DOHH2 (cell line): ENCODE measurements around the gene ANKRD60.

Experiments
- H3F3A ChIP-seq: fragments of 200-600 bp; sonication (generic), shearing (Covaris generic); 2 replicates; pipeline ENCODE4 v1.6.0; 2016; ENCODE audit warnings: antibody characterized with exemption, mild to moderate bottlenecking; ENCODE audit not compliant: control insufficient read depth, insufficient read depth
- H3K27ac ChIP-seq: fragments of 200-600 bp; sonication (generic); 2 replicates; pipeline ENCODE4 v1.5.1; 2014; ENCODE audit warnings: low read depth, mild to moderate bottlenecking, low read length, moderate library complexity
- H3K27me3 ChIP-seq: fragments of 200-600 bp; sonication (generic); 2 replicates; pipeline ENCODE4 v1.6.1; 2014; ENCODE audit warnings: mild to moderate bottlenecking, low read length, mixed read lengths; ENCODE audit not compliant: control insufficient read depth
- H3K36me3 ChIP-seq: fragments of 200-600 bp; sonication (generic); 2 replicates; pipeline ENCODE4 v1.6.1; 2014; ENCODE audit warnings: mild to moderate bottlenecking, low read length, moderate library complexity, mixed read lengths; ENCODE audit not compliant: control insufficient read depth
- H3K4me1 ChIP-seq: fragments of 200-600 bp; sonication (generic); 2 replicates; pipeline ENCODE4 v1.6.1; 2014; ENCODE audit warnings: mild to moderate bottlenecking, low read length, mixed read lengths; ENCODE audit not compliant: control insufficient read depth
- H3K4me2 ChIP-seq: fragments of 200-600 bp; sonication (generic); 2 replicates; pipeline ENCODE4 v1.6.0; 2014; ENCODE audit warnings: mild to moderate bottlenecking, low read length, moderate library complexity
- H3K4me3 ChIP-seq: fragments of 200-600 bp; sonication (generic); 2 replicates; pipeline ENCODE4 v1.5.1; 2014; ENCODE audit warnings: mild to moderate bottlenecking, low read length, mixed read lengths
- H3K79me2 ChIP-seq: fragments of 200-600 bp; sonication (generic); 2 replicates; pipeline ENCODE4 v1.6.1; 2014; ENCODE audit warnings: mild to moderate bottlenecking, low read length, mixed read lengths; ENCODE audit not compliant: control insufficient read depth
- H3K9me2 ChIP-seq: fragments of 200-600 bp; sonication (generic); replicated peaks from 2 replicates; pipeline ENCODE4 v1.6.1; 2014; ENCODE audit warnings: mild to moderate bottlenecking, low read length, mixed read lengths; ENCODE audit not compliant: control insufficient read depth
- H3K9me3 ChIP-seq: fragments of 200-600 bp; sonication (generic); 2 replicates; pipeline ENCODE4 v1.6.1; 2014; ENCODE audit warnings: antibody characterized with exemption, low read length, mixed read lengths; ENCODE audit not compliant: control insufficient read depth, insufficient read depth
- H4K20me1 ChIP-seq: fragments of 200-600 bp; sonication (generic); 2 replicates; pipeline ENCODE4 v1.6.0; 2014; ENCODE audit warnings: low read depth, mild to moderate bottlenecking, antibody characterized with exemption, low read length, moderate library complexity; ENCODE audit not compliant: control insufficient read depth, insufficient read depth
- CTCF ChIP-seq: fragments of 200-600 bp; sonication (generic); IDR thresholded peaks from one replicate; pipeline ENCODE4 v1.5.1; 2014; ENCODE audit warnings: antibody characterized with exemption, mild to moderate bottlenecking, low read depth, low read length; ENCODE audit not compliant: poor library complexity, severe bottlenecking
- EZH2phosphoT487 ChIP-seq: fragments of 200-600 bp; sonication (generic); IDR thresholded peaks from 2 replicates; pipeline ENCODE4 v1.6.1; 2017; ENCODE audit warnings: borderline replicate concordance, mild to moderate bottlenecking, antibody characterized with exemption, low read length, moderate library complexity, mixed read lengths

ANKRD60 gene

GRCh38 chr20:58223358-58223941, 5.0 kb downstream of the ANKRD60 start:
- H3K4me3 ChIP-seq = no peak overlapping the region
- no peak overlapping the region for H3K27ac ChIP-seq
- no peak overlapping the region for H3K4me2 ChIP-seq
- no peaks in the 10 kb centered on the region for H3K9me2 ChIP-seq
- no peaks in the 10 kb centered on the region for H3K9me3 ChIP-seq
- no peaks in the 10 kb centered on the region for H3K36me3 ChIP-seq
- no peaks in the 10 kb centered on the region for H3F3A ChIP-seq
- no peak for TF ChIP-seq CTCF
- TF ChIP-seq EZH2phosphoT487 = no peak
- peaks cover 42% of the 10 kb centered on the region for H3K27me3 ChIP-seq
- H3K79me2 ChIP-seq = no peaks in the 10 kb centered on the region
- no peaks in the 10 kb centered on the region for H3K4me1 ChIP-seq
- no peaks in the 10 kb centered on the region for H4K20me1 ChIP-seq

- H3K79me2 ChIP-seq = no peaks in the 10 kb centered on the region
- peaks cover 47% of the 10 kb centered on the region for H3K27me3 ChIP-seq
- H3K9me3 ChIP-seq = no peaks in the 10 kb centered on the region
- no peaks in the 10 kb centered on the region for H3F3A ChIP-seq
- no peak overlapping the region for H3K4me2 ChIP-seq
- H3K27ac ChIP-seq = no peak overlapping the region
- no peaks in the 10 kb centered on the region for H3K9me2 ChIP-seq
- TF ChIP-seq EZH2phosphoT487 (no peak), CTCF (no peak)
- no peaks in the 10 kb centered on the region for H4K20me1 ChIP-seq
- H3K36me3 ChIP-seq = no peaks in the 10 kb centered on the region
- H3K4me1 ChIP-seq = no peaks in the 10 kb centered on the region
- H3K4me3 ChIP-seq = no peak overlapping the region
Observed at GRCh38 chr20:58222446-58222845, 6.0 kb downstream of the ANKRD60 start.

GRCh38 chr20:58219342-58219700, 9.1 kb downstream of the ANKRD60 start:
- H3K36me3 ChIP-seq = no peaks in the 10 kb centered on the region

More at GRCh38 chr20:58219342-58219700, 9.1 kb downstream of the ANKRD60 start:
- H3K4me3 ChIP-seq = no peak overlapping the region
- H3K9me3 ChIP-seq = no peaks in the 10 kb centered on the region
- no peaks in the 10 kb centered on the region for H3F3A ChIP-seq
- no peaks in the 10 kb centered on the region for H3K4me1 ChIP-seq
- no peak overlapping the region for H3K27ac ChIP-seq
- no peaks in the 10 kb centered on the region for H3K9me2 ChIP-seq
- TF ChIP-seq EZH2phosphoT487 = no peak
- no peak for TF ChIP-seq CTCF
- peaks cover 37% of the 10 kb centered on the region for H3K27me3 ChIP-seq
- no peaks in the 10 kb centered on the region for H3K79me2 ChIP-seq
- no peaks in the 10 kb centered on the region for H4K20me1 ChIP-seq
- H3K4me2 ChIP-seq = no peak overlapping the region
